Measurements from ENCODE around the gene HTRA3. TPM values are rescaled to one million over a fixed set of nuclear protein-coding genes. Genes with fewer than 3 reads are reported as not detected.

Gene HTRA3
- total RNA-seq, 4 donors from 2014 or later: 3.3 to 22.5 (median 10.3) TPM

DNA sequence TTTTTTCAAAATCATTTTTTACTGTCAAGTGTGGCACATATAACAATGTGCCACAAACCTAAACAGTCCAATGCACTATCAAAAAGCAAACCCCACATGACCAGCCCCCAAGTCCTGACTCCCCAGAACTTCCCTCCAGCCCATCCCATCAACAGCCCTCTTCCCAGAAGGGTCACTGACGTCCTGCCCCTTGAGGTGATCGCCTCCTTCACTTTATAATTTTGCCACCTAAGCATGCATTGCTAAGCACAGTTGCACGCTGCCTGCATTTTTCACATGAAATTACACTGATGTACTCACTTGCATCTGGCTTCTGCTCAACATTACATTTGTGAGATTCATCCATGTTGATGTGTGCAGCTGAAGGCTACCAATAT, 42.5 kb downstream of the HTRA3 start:
- WGBS: 88% methylated on average over 3 of the region's 3 CpGs
- Histone ChIP-seq H3K36me3 (no peaks in the 10 kb centered on the region), H3K27ac (no peak overlapping the region), H3K27me3 (peaks cover 7% of the 10 kb centered on the region), H3K9me3 (no peaks in the 10 kb centered on the region), H3K4me3 (no peak overlapping the region), H3K4me1 (peaks cover 19% of the 10 kb centered on the region)
- peak in 1 of 2 donors; percentile 21 for DNase-seq (ENCODE audit: low spot score in 2 of 2)
- TF ChIP-seq POLR2AphosphoS5 (IDR thresholded peaks at IDR 0.05) (no peak), EP300 (IDR thresholded peaks at IDR 0.05) (no peak), POLR2A (IDR thresholded peaks at IDR 0.05) (no peak)

DNA sequence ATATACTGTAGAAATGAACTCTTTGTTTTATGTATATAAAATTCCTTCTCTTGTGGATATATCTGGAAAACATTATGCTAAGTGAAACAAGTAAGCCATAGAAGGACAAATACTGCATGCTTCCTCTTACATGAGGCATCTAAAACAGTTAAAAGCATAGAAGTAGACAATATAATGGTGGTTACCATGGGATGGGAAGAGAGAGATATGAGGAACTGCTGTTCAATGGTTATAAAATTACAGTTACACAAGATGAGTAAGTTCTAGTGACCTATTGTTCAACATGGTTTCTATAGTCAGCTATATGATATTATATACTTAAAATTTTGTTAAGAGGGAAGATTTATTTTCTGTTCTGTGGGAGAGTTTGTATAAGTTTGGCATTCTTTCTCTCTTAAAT, 43.4 kb downstream of the HTRA3 start:
- Histone ChIP-seq H3K27me3 (no peaks in the 10 kb centered on the region), H3K27ac (no peak overlapping the region), H3K36me3 (no peaks in the 10 kb centered on the region), H3K4me1 (peaks cover 14% of the 10 kb centered on the region), H3K9me3 (no peaks in the 10 kb centered on the region), H3K4me3 (no peak overlapping the region)
- DNase-seq (ENCODE audit: low spot score in 2 of 2): no peak
- TF ChIP-seq, protein P1, sequence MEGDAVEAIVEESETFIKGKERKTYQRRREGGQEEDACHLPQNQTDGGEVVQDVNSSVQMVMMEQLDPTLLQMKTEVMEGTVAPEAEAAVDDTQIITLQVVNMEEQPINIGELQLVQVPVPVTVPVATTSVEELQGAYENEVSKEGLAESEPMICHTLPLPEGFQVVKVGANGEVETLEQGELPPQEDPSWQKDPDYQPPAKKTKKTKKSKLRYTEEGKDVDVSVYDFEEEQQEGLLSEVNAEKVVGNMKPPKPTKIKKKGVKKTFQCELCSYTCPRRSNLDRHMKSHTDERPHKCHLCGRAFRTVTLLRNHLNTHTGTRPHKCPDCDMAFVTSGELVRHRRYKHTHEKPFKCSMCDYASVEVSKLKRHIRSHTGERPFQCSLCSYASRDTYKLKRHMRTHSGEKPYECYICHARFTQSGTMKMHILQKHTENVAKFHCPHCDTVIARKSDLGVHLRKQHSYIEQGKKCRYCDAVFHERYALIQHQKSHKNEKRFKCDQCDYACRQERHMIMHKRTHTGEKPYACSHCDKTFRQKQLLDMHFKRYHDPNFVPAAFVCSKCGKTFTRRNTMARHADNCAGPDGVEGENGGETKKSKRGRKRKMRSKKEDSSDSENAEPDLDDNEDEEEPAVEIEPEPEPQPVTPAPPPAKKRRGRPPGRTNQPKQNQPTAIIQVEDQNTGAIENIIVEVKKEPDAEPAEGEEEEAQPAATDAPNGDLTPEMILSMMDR (IDR thresholded peaks at IDR 0.05): no peak
- TF ChIP-seq POLR2A (IDR thresholded peaks at IDR 0.05) (no peak), EP300 (IDR thresholded peaks at IDR 0.05) (no peak), POLR2AphosphoS5 (IDR thresholded peaks at IDR 0.05) (no peak)

DNA sequence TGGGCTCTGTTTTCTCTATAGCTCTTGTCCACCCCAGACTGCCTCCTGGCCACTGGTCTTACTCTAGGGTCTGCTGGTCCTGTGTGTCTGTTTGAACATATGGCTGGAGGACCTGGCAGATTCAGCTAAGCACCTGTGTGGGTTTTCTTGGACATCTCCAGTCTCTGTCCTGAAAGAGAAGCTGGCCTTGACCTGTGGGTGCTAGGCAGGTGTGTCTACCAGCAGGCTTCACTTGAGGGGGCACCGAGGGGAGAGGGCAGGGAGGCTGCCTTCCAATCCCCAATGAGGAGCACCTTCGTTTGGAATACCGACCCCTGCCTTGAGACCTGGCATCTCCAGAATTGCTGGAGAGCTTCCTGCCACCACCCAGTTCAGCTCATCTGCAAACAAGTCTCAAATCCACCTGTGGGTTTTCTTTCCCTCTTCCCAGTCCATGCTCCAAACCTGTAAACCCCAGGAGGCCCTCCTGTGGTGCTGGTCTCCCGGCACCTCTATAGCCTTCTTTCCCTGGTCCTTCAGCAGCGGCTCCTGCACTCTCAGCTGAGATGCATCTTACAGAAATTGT, 45.2 kb downstream of the HTRA3 start:
- Histone ChIP-seq H3K9me3 (no peaks in the 10 kb centered on the region), H3K27me3 (no peaks in the 10 kb centered on the region), H3K36me3 (no peaks in the 10 kb centered on the region), H3K27ac (no peak overlapping the region), H3K4me1 (peaks cover 15% of the 10 kb centered on the region), H3K4me3 (no peak overlapping the region)
- TF ChIP-seq EP300 (IDR thresholded peaks at IDR 0.05) (no peak), POLR2AphosphoS5 (IDR thresholded peaks at IDR 0.05) (no peak), POLR2A (IDR thresholded peaks at IDR 0.05) (no peak)
- TF ChIP-seq, protein P1 (IDR thresholded peaks at IDR 0.05): no peak
- WGBS: 85% methylated on average over 5 of the region's 5 CpGs
- peak; percentile 41 to 74 for DNase-seq (ENCODE audit: low spot score in 2 of 2)

DNA sequence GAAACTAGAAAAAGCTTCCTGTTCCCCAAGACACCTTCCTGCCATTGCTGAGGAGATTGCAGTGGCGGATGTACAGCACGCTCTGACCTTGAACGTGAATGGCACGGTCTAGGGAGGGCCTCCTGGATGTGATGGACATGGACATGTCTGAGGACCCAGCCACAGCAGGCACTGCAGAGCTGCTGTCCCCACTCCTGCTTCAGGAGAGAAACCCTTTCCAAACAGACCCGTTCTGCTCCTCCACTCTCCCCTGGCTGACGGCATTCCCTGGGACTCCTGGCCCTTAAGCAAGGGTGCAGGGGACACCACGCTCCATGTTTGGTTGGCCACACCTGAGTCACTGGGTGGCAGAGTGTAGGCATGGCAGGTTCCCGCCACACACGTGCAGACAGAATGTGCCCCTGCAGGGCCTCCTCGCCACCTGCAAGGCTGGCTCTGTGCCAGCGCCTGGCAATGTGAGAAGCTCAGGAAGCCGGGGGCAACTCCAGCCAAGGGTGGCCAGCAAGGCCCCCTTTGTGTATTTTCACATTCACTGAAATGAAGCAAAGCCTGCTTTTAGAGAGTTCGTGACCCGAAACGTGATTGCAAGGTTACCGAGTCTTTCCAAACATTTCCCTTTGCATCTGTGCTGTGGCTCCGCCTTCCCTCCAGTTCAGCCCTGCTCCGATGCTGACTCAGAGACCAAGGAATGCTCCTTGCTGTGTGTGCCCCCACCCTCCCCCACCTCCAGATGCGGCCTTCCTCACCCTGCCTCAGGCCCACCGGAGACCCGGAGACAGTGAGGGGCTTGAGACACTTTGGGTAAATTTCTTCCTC, 46.1 kb downstream of the HTRA3 start:
- WGBS: 22% methylated on average over 13 of the region's 21 CpGs
- Histone ChIP-seq H3K27ac (no peak overlapping the region), H3K4me3 (no peak overlapping the region), H3K4me1 (peaks cover 22% of the 10 kb centered on the region), H3K27me3 (no peaks in the 10 kb centered on the region), H3K9me3 (no peaks in the 10 kb centered on the region), H3K36me3 (no peaks in the 10 kb centered on the region)
- TF ChIP-seq POLR2AphosphoS5 (IDR thresholded peaks at IDR 0.05) (no peak), POLR2A (IDR thresholded peaks at IDR 0.05) (no peak), EP300 (IDR thresholded peaks at IDR 0.05) (no peak)
- TF ChIP-seq, protein P1 (IDR thresholded peaks at IDR 0.05): no peak
- peak; percentile 70 to 80 for DNase-seq (ENCODE audit: low spot score in 2 of 2)

DNA sequence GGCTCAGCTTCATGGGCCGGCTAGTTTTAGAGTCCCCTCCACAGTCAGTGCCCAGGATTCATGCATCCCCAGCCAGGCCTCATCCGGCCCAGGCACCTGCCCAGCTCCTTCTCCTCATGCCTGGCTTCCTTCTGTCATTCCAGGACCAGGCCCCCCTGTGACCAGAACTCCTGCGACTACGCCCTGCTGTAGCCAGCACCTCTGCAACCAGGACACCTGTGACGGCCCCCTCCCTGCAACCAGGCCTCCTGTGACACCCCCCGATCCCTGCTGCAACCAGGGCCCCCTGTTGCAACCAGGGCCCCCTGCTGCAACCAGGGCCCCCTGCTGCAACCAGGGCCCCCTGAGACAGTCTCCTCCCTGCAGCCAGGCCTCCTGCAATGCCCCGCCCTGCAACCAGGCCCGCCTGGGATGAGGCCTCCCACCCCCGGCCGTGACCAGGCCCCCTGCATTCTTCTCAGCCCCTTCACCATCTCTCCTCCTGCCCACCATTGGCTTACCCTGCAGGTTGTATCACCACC, 46.8 kb downstream of the HTRA3 start:
- Histone ChIP-seq H3K36me3 (no peaks in the 10 kb centered on the region), H3K27ac (no peak overlapping the region), H3K9me3 (no peaks in the 10 kb centered on the region), H3K4me3 (no peak overlapping the region), H3K4me1 (peaks cover 22% of the 10 kb centered on the region), H3K27me3 (no peaks in the 10 kb centered on the region)
- DNase-seq (ENCODE audit: low spot score in 2 of 2): peak; percentile 41 to 54
- 86% methylated on average over 10 of the region's 10 CpGs for WGBS
- TF ChIP-seq POLR2AphosphoS5 (IDR thresholded peaks at IDR 0.05): no peak
- TF ChIP-seq, protein P1 (IDR thresholded peaks at IDR 0.05): no peak
- TF ChIP-seq POLR2A (IDR thresholded peaks at IDR 0.05): no peak
- no peak for TF ChIP-seq EP300 (IDR thresholded peaks at IDR 0.05)

Measured in suprapubic skin (tissue), 4 donors.